HG02870 (cell line): Measurements from ENCODE around the gene ATG14.
A peak's percentile ranks its signal among the peaks of the same experiment; 100 is the strongest.
"Not testable (repeated sequence)": the region's sequence is repeated elsewhere in the genome, so short reads cannot be mapped to it uniquely, and the experiment has no call there.

Source experiments
- ATAC-seq: cut with Tn5 transposase; IDR thresholded peaks from one replicate; pipeline ENCODE4 v1.9.1; 2021; ENCODE audit warnings: mild to moderate bottlenecking, moderate library complexity; ENCODE audit not compliant: unreplicated experiment

The ATG14 gene

DNA sequence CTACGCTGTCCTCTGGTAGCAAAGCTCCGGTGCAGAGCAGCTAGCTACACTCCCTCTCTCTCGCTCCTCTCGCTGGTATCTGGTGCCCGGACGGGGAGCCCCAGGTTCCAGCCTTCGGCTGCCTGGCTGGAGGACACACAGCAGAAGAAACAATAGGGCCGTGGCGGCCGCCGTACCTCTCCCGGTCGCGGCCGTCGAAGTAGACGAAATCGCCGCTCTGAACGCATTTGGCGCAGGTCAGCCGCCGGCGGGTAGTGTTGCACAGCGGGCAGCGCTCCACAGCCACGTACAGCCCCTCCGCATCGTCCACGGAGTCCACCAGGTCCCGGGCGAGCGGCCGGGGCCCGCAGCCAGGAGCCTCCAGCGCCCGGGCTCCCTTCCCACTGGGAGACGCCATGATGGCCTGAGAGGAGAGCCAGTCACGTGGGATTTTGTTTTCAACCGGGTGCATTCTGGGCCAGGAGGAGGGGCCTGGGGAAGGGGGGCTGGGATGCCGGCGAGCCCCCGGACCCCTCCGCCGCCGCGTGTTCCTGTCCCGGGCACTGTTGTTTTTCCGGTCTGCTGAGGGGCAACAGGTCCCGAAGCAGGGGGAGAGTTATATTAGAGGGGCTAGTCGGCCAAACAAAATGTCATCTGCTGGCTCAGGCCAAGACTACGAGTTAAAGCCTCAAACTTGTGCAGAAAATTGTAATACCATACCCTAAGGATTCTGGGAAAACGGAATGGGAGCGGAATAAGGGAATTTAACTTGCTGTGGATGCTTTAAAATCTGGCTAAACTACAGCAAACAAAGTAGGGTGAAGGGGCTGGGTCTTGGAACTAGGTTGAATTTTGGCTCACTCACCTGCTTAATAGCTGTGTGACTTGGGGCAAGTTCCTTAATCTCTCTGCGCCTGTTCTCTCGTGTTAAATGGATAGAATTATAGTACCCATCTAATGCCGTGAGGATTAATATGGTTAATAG is at the start of gene ATG14:
Gene ATG14, minus strand, starts transcription at position 405 of the 964 bp plus-strand sequence. Its CDS starts 8 bp downstream, at position 397.
- ATAC-seq: peak; percentile 94

- ATAC-seq: peak; percentile 92
Measured at GRCh38 chr14:55458800-55459515, 47.3 kb upstream of the ATG14 start.

- ATAC-seq: no peak
Measured at GRCh38 chr14:55457496-55457895, 45.9 kb upstream of the ATG14 start.

DNA sequence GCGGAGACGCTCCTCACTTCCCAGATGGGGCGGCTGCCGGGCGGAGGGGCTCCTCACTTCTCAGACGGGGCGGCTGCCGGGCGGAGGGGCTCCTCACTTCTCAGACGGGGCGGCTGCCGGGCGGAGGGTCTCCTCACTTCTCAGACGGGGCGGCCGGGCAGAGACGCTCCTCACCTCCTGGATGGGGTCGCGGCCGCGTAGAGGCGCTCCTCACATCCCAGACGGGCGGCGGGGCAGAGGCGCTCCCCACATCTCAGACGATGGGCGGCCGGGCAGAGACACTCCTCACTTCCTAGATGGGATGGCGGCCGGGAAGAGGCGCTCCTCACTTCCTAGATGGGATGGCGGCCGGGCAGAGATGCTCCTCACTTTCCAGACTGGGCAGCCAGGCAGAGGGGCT is 44.8 kb upstream of the ATG14 start:
- not testable (repeated sequence) for ATAC-seq

- ATAC-seq: no peak
Measured at GRCh38 chr14:55454264-55455002, 42.8 kb upstream of the ATG14 start.

GRCh38 chr14:55451950-55452349 is 40.3 kb upstream of the ATG14 start:
- ATAC-seq: no peak

DNA sequence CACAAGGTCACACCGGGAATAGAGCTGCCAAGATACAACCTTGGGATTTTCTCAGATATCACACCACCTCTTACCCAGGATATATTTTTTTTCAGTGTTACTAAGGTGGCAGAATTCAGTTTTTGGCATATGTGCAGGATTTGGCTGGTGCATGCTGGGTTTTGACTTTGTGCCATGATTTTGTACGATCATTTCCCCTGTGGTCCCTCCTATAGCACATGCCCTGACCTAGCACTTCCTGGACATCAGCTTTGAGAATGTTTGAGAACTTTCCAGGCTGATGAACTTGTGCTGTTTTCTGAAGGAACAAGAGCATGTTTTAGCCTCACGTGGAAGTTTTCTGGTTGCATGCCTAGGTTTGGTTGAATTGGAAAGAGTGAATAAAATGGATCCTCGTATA is 39.8 kb upstream of the ATG14 start:
- no peak for ATAC-seq

DNA sequence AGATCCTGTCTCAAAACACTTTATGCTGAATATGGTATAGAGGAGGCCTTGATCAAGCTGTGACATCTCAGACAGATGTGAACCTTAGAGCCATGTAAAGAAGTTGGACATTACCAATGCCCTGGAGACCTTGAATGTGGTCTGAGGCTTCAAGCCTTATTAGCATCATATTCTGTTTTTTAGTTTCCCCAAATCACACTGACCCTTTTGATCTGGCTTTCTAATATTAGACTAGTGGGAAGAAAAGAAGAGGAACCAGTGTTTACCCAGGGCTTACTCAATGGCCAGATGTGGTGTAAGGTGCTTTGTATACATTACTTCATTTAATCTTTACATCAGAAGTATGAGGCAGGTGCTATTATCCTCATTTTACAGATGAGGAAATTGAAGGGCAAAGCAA is 39.4 kb upstream of the ATG14 start:
- ATAC-seq: no peak

DNA sequence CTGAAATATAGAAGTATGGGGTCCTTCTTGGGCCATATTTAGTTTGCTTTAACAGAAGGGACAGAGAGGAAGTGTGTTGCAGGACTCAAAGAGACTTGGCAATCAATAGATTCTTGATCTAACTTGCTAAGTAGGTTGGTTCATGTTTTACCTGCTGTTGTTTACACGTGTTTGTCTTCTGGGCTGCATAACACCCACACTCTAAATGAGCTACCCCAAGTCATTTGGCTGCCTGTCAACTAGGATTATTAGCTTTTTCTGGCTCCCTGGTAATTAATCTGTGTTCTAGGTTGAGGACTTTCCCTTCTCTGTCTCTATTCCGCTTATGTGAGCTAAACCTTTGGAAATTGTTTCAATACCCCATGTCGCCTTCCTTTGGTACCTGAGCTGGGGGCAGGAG is 38.9 kb upstream of the ATG14 start:
- ATAC-seq: no peak

DNA sequence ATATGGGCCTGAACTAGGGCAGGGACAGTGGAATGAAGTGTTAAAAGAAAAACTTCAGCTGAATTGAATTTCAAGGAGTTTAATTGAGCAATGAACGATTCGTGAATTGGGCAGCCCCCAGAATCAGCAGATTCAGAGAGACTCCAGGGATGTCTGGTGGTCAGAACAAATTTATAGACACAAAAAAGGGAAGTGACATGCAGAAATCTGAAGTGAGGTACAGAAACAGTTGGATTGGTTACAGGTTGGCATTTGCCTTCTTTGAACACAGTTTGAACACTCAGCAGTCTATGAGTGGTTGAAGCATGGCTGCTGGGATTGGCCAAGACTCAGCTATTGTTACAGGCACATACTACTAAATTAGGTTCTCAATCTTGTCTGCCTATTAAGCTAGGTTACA is 38.5 kb upstream of the ATG14 start:
- ATAC-seq: no peak

DNA sequence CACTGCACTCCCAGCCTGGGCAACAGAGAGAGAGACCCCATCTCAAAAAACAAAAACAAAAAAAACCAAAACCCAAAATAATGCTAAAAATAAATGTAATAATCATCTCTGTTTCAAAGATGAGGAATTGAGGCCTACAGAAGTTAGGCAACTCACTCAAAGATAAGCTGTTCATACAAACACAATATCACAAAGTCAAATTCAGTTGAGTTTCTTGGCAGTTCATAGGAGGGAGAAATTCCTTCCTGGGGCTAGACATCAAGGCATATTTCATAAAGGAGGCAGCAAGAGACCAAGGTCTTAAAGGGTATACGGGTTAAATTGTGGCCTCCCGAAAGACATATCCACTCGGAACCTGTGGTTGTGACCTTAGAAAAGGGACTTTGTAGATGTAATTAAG is 37.5 kb upstream of the ATG14 start:
- no peak for ATAC-seq

DNA sequence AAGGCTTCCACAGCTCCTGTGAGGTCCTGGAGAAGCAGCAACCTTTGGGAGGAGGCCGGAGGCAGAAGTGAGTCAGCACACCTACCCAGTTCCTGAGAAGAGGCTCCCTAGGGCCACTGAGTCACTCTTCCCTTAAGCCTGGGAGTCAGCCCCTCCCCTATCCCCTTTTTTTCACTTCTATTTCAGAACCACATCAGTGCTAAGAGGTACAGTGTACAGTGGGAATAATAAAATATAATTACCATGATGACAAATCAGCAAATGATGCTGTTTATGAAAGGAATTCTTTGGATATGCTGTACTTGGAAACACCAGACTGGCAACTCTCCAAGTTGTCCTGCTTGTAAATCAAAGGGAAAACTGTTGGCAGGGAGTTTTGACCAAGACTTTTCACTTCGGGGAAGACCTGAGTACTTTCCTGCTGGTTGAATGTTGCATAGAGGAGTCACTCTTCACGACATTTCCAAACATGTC is 36.5 kb upstream of the ATG14 start:
- no peak for ATAC-seq

DNA sequence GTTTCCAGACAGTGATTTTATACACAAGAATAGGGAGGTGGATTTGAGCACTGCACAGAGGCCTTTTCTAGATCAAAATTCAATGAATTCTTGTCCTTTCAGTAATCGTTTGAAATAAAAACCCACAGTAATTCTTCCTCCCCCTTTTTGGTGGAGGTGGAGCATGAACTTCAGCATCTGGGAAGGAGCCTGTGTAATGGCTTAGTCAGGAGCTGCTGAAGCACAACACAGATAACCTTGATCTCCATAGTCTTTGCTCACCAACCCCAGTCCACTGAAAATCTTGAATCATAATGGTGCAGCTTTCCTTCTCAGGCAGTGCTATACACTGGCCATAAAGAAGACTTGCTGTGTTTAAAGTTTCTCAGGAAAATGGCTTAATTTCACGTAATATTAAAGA is 35.2 kb upstream of the ATG14 start:
- no peak for ATAC-seq

GRCh38 chr14:55446127-55446736 is 34.6 kb upstream of the ATG14 start:
- no peak for ATAC-seq

DNA sequence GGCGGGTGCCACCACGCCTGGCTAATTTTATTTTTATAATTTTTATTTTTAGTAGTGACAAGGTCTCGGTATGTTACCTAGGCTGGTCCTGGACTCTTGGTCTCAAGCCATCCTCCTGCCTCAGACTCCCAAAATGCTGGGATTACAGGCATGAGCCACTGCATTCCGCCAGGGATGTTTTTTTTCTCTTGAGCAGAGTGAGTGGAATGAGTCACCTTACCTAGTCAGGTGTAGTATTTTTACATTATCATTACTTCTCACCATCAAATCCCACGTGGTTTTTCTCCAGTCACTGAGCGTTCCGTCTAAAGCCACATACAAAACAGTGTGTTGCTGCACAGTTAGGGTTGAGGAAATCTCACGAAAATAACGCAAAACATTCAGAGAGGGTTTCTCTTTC is 29.7 kb upstream of the ATG14 start:
- ATAC-seq: no peak

DNA sequence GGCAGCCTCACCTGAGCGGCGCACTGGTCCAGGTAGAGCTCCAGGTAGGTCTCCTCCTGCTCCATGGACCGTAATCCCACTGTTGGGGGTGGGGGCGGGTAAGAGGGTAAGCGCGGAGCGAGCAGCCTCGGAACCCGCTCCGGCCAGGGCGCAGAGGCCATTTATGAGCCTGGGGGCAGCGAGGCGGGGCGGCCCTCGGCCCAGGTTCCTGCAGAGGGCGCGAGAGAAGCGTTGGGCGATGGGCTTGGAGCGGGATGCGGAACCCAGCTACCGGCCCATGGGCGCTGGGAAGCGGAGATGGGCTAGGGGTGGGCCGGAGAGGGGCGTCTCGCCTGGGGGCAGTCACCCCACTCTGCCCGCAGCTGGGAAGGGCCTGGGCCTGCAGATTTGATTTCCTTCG is 28.8 kb upstream of the ATG14 start, which contains the start of gene TBPL2:
Gene TBPL2, minus strand, starts transcription at position 232 of the 400 bp plus-strand sequence. Its CDS starts 167 bp downstream, at position 65.
- no peak for ATAC-seq

- no peak for ATAC-seq
Measured at GRCh38 chr14:55438066-55438683, 26.5 kb upstream of the ATG14 start.

DNA sequence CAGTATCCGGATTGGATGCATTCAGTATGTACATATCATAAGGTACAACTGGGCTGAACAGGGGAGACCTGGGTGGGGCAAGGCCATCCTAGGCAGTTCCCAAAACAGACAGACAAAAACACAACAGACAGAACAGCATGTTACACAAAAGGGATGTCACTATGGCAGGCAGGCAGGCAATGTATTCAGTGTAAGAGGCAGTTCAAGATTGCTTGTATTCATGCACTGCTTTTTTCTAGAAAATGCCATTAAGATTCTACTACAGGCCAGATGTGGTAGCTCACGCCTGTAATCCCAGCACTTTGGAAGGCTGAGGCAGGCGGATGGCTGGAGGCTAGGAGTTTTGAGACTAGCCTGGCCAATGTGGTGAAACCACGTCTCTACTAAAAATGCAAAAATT is 25.3 kb upstream of the ATG14 start:
- ATAC-seq: no peak

DNA sequence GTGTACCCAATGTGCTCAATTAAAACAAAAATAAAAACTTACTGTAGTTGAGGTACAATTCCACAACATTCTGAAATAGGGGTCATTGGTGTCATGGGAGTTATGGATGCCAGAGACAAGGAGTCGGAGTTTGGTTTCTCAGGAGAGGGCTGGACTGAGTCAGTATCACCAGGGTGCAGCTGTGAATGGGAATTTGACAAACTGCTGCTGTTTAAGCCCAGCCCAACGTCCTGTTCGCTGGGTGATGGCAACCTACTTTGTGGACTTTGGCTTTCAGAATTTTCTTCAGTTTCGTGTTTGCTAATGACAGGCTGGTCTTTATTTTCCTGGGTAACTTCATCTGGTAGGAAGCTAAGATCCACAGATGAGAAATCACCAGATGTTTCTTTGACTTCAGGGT is 24.9 kb upstream of the ATG14 start:
- no peak for ATAC-seq

DNA sequence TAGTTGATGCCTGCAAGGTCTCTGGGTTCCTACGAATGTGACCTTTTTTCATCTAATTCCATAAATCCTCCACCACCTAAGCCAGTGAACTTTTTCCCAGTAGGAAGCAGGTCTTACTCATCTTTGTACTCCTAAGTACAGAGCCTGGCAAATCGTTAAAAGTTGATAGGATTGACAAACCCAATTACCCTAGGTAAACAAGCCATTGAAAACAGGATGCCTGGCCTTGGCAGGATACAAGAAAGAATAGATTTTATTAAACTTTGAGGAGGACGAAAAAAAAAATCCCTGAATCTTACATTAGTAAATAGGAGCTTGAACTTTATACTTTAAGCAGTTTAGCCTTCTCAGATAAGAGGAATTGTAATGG is 23.2 kb upstream of the ATG14 start:
- no peak for ATAC-seq
